Measurements from ENCODE around the gene OCRL. TPM values are rescaled to one million over a fixed set of nuclear protein-coding genes. Genes with fewer than 3 reads are reported as not detected.

Gene OCRL
- total and polyA plus RNA-seq, 2 of the 13 experiments (the other 11 are each of a cell fraction or from before 2014, with no cell fraction given) = 13.4 to 32.0 TPM

DNA sequence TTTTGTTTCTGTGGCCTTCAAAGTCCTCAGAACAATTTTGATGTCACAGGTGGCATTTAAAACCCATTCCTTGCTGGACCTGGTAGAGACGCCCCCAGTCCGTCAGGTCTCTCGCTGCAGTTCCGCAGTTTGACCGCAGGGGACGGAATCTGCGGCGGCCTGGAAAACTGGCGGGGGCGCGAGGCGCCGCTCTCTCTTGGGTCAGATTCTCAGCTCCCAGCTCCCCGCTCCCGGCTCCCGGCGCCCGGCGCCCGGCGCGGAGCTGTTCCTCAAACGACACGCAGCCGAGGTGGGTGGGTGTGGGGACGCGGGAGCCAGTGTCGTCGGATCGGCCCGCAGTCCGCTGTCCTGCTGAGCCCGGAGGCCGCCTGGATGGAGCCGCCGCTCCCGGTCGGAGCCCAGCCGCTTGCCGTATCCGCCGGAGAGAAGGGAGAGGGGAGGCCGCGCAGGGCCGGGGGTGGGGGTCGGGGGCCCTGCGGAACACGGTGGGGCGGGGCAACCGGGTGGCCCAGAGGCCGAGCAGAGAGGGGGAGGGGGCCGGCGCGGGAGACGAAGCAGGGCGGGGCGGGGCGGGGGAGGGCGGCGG, at the start of gene OCRL (continued):
- TF ChIP-seq RBFOX2 (IDR thresholded peaks at IDR 0.05; ENCODE audit: low read depth, low read length) = peak; percentile 82
- TF ChIP-seq, protein P1, sequence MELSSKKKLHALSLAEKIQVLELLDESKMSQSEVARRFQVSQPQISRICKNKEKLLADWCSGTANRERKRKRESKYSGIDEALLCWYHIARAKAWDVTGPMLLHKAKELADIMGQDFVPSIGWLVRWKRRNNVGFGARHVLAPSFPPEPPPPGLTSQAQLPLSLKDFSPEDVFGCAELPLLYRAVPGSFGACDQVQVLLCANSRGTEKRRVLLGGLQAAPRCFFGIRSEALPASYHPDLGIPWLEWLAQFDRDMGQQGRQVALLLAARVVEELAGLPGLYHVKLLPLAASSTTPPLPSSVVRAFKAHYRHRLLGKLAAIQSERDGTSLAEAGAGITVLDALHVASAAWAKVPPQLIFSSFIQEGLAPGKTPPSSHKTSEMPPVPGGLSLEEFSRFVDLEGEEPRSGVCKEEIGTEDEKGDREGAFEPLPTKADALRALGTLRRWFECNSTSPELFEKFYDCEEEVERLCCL (CRISPR knock-in tag; IDR thresholded peaks at IDR 0.05; ENCODE audit: borderline replicate concordance) = no peak
- peak; percentile 49; the same call in 1 of the 2 replicates for TF ChIP-seq GABPB1 (CRISPR knock-in tag; IDR thresholded peaks at IDR 0.05)
- no peak for TF ChIP-seq KAT2B (IDR thresholded peaks at IDR 0.05; ENCODE audit: borderline replicate concordance, low read depth, low read length)
- peak; percentile 40; the same call in 1 of the 2 replicates for TF ChIP-seq PATZ1 (CRISPR knock-in tag; IDR thresholded peaks at IDR 0.05)
- no peak for TF ChIP-seq ZBTB20 (CRISPR knock-in tag; IDR thresholded peaks at IDR 0.05; ENCODE audit: borderline replicate concordance, low read depth)
- TF ChIP-seq SAP130 (CRISPR knock-in tag; IDR thresholded peaks at IDR 0.05; ENCODE audit: low read depth) = 0 out of 2 replicates have a peak, but pooled peaks have one; percentile 27
- TF ChIP-seq, protein P2, sequence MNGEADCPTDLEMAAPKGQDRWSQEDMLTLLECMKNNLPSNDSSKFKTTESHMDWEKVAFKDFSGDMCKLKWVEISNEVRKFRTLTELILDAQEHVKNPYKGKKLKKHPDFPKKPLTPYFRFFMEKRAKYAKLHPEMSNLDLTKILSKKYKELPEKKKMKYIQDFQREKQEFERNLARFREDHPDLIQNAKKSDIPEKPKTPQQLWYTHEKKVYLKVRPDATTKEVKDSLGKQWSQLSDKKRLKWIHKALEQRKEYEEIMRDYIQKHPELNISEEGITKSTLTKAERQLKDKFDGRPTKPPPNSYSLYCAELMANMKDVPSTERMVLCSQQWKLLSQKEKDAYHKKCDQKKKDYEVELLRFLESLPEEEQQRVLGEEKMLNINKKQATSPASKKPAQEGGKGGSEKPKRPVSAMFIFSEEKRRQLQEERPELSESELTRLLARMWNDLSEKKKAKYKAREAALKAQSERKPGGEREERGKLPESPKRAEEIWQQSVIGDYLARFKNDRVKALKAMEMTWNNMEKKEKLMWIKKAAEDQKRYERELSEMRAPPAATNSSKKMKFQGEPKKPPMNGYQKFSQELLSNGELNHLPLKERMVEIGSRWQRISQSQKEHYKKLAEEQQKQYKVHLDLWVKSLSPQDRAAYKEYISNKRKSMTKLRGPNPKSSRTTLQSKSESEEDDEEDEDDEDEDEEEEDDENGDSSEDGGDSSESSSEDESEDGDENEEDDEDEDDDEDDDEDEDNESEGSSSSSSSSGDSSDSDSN (CRISPR knock-in tag; IDR thresholded peaks at IDR 0.05) = peak; percentile 81
- no peak for TF ChIP-seq CBX5 (CRISPR knock-in tag; IDR thresholded peaks at IDR 0.05; ENCODE audit: borderline replicate concordance)
- peak; percentile 51; the same call in 1 of the 2 replicates for TF ChIP-seq SALL2 (CRISPR knock-in tag; IDR thresholded peaks at IDR 0.05)
- peak; percentile 51; the same call in 1 of the 2 replicates for TF ChIP-seq MAZ (IDR thresholded peaks at IDR 0.05; ENCODE audit: borderline replicate concordance, low read depth, low read length)
- 0 out of 2 replicates have a peak, but pooled peaks have one; percentile 40 for TF ChIP-seq MAZ (CRISPR knock-in tag; IDR thresholded peaks at IDR 0.05; ENCODE audit: low read depth)
- TF ChIP-seq ISL2 (CRISPR knock-in tag; IDR thresholded peaks at IDR 0.05) = 0 out of 2 replicates have a peak, but pooled peaks have one; percentile 36
- no peak for TF ChIP-seq HDAC6 (IDR thresholded peaks at IDR 0.05; ENCODE audit: low read depth, low read length)
- TF ChIP-seq ZNF329 (CRISPR knock-in tag; IDR thresholded peaks at IDR 0.05; ENCODE audit: low read depth) = no peak
- TF ChIP-seq, protein P3, sequence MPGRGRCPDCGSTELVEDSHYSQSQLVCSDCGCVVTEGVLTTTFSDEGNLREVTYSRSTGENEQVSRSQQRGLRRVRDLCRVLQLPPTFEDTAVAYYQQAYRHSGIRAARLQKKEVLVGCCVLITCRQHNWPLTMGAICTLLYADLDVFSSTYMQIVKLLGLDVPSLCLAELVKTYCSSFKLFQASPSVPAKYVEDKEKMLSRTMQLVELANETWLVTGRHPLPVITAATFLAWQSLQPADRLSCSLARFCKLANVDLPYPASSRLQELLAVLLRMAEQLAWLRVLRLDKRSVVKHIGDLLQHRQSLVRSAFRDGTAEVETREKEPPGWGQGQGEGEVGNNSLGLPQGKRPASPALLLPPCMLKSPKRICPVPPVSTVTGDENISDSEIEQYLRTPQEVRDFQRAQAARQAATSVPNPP (CRISPR knock-in tag; IDR thresholded peaks at IDR 0.05) = no peak
- peak; percentile 21; the same call in 1 of the 2 replicates for TF ChIP-seq STAG1 (CRISPR knock-in tag; IDR thresholded peaks at IDR 0.05)
- 0 out of 2 replicates have a peak, but pooled peaks have one; percentile 38 for TF ChIP-seq ZNF740 (CRISPR knock-in tag; IDR thresholded peaks at IDR 0.05)
- TF ChIP-seq CBX1 (IDR thresholded peaks at IDR 0.05; ENCODE audit: low read depth) = no peak
- TF ChIP-seq TAF1 (CRISPR knock-in tag; IDR thresholded peaks at IDR 0.05) = 0 out of 2 replicates have a peak, but pooled peaks have one; percentile 31
- TF ChIP-seq DNMT1 (CRISPR knock-in tag; IDR thresholded peaks at IDR 0.05) = no peak
- TF ChIP-seq ZNF737 (CRISPR knock-in tag; IDR thresholded peaks at IDR 0.05; ENCODE audit: borderline replicate concordance) = no peak
- TF ChIP-seq ZNF720 (CRISPR knock-in tag; IDR thresholded peaks at IDR 0.05) = no peak
- TF ChIP-seq RAD21 (CRISPR knock-in tag; IDR thresholded peaks at IDR 0.05) = peak; percentile 44

Measured in HepG2 (cell line).